HepG2 (cell line): ENCODE data around the gene PGPEP1. TPM values are rescaled to one million over a fixed set of nuclear protein-coding genes. Genes with fewer than 3 reads are reported as not detected.

Source experiments
- ATF4 ChIP-seq, 2 experiments: fragments of 450-650 bp in 1 of 2; sonication (generic) in 1 of 2; formaldehyde crosslinking; IDR thresholded peaks; 2 replicates each; pipeline versions ENCODE4 v1.5.0 to v1.8.0; 2020 to 2022; ENCODE audit warnings: mild to moderate bottlenecking in 1 of 2, missing genetic modification reagents in 1 of 2
- CERS6 ChIP-seq: sonication (generic); formaldehyde crosslinking; IDR thresholded peaks from 2 replicates; pipeline ENCODE4 v1.5.0; 2020; ENCODE audit warnings: missing genetic modification reagents
- FOXA1 ChIP-seq, 2 experiments: fragments of 450-650 bp in 1 of 2; sonication (generic) in 1 of 2; formaldehyde crosslinking in 1 of 2; IDR thresholded peaks; 2 replicates each; pipeline versions ENCODE4 v1.4.0 to v1.6.1; 2016 to 2020; ENCODE audit warnings: missing genetic modification reagents in 1 of 2
- KDM5A ChIP-seq: fragments of 200-600 bp; sonication (generic); IDR thresholded peaks from 2 replicates; pipeline ENCODE4 v1.7.0; 2018; ENCODE audit warnings: antibody characterized with exemption, mild to moderate bottlenecking, low read length, borderline replicate concordance
- NFAT5 ChIP-seq: sonication (generic); formaldehyde crosslinking; IDR thresholded peaks from 2 replicates; pipeline ENCODE4 v1.4.0; 2020; ENCODE audit warnings: missing genetic modification reagents
- NR2F2 ChIP-seq: IDR thresholded peaks from 2 replicates; pipeline ENCODE4 v1.6.1; 2012; ENCODE audit warnings: low read depth, inconsistent platforms, borderline replicate concordance
- PITX1 ChIP-seq: sonication (generic); formaldehyde crosslinking; IDR thresholded peaks from 2 replicates; pipeline ENCODE4 v1.5.1; 2020; ENCODE audit warnings: mild to moderate bottlenecking, missing genetic modification reagents
- PTBP1 ChIP-seq: fragments of 200-400 bp; formaldehyde crosslinking; IDR thresholded peaks from 2 replicates; pipeline ENCODE4 v1.6.1; 2018; ENCODE audit warnings: low read length, low read depth; ENCODE audit not compliant: poor library complexity, severe bottlenecking
- SIN3B ChIP-seq: fragments of 150-350 bp; IDR thresholded peaks from 2 replicates; pipeline ENCODE4 v1.6.1; 2014; ENCODE audit warnings: low read length
- SOX5 ChIP-seq: IDR thresholded peaks from 2 replicates; pipeline ENCODE4 v1.6.1; 2016; ENCODE audit warnings: borderline replicate concordance
- SSRP1 ChIP-seq: IDR thresholded peaks from 2 replicates; pipeline ENCODE4 v1.6.1; 2016; ENCODE audit warnings: control low read depth
- ZBTB34 ChIP-seq: sonication (generic); formaldehyde crosslinking; IDR thresholded peaks from 2 replicates; pipeline ENCODE4 v1.8.0; 2022; ENCODE audit warnings: mild to moderate bottlenecking, missing genetic modification reagents
- ZIK1 ChIP-seq: sonication (generic); formaldehyde crosslinking; IDR thresholded peaks from 2 replicates; pipeline ENCODE4 v1.5.0; 2020; ENCODE audit warnings: mild to moderate bottlenecking, low read depth, missing genetic modification reagents, borderline replicate concordance
- ZNF275 ChIP-seq: sonication (generic); formaldehyde crosslinking; IDR thresholded peaks from 2 replicates; pipeline ENCODE4 v1.8.0; 2022; ENCODE audit warnings: missing genetic modification reagents, mild to moderate bottlenecking, inconsistent platforms, borderline replicate concordance
- ZNF607 ChIP-seq: sonication (generic); formaldehyde crosslinking; IDR thresholded peaks from 2 replicates; pipeline ENCODE4 v1.5.1; 2020; ENCODE audit warnings: missing genetic modification reagents, mild to moderate bottlenecking, borderline replicate concordance
- ZNF740 ChIP-seq: sonication (generic); formaldehyde crosslinking; IDR thresholded peaks from 2 replicates; pipeline ENCODE4 v1.4.0; 2020; ENCODE audit warnings: missing genetic modification reagents
- ZNF766 ChIP-seq: sonication (generic); formaldehyde crosslinking; IDR thresholded peaks from 2 replicates; pipeline ENCODE4 v1.5.0; 2020; ENCODE audit warnings: missing genetic modification reagents, borderline replicate concordance
- polyA plus RNA-seq, 8 experiments: library from polyadenylated mRNA; depleted of rRNA in 3 of 8; stranded (reverse) in 7 of 8; unstranded in 1 of 8; fragments of >200 nt; fragmentation: Illumina TruSeq in 4 of 8; extraction: Trizol in 4 of 8; gene quantifications; 2 replicates each; pipeline versions ENCODE4 v1.2.1 to v1.2.3, GENCODE V29; 2011 to 2016; ENCODE audit warnings: low read depth in 4 of 8, missing spikeins in 1 of 8, mixed read lengths in 1 of 8; ENCODE audit not compliant: insufficient read depth in 1 of 8
- total RNA-seq, 5 experiments: library from RNA; depleted of rRNA; stranded (reverse); fragments of >200 nt; fragmentation: Illumina TruSeq; extraction: Trizol; gene quantifications; 2 replicates each; pipeline ENCODE4 v1.2.3, GENCODE V29; 2016; ENCODE audit warnings: low read depth in 1 of 5

PGPEP1 gene
- total and polyA plus RNA-seq, 2 of the 13 experiments (the other 11 are each of a cell fraction or from before 2014, with no cell fraction given) = 53.1 to 56.6 TPM

- TF ChIP-seq NFAT5 (CRISPR knock-in tag) (peak; percentile 94), ZBTB34 (CRISPR knock-in tag) (peak; percentile 83; the same call in 1 of the 2 replicates), SIN3B (no peak), ZNF766 (CRISPR knock-in tag) (peak; percentile 79), ZNF740 (CRISPR knock-in tag) (peak; percentile 64; the same call in 1 of the 2 replicates), KDM5A (no peak), ZIK1 (peak; percentile 88), SOX5 (peak; percentile 12; the same call in 1 of the 2 replicates), ZNF607 (peak; percentile 89), ZNF275 (peak; percentile 76; the same call in 1 of the 2 replicates), CERS6 (no peak), FOXA1 (IDR thresholded peaks at IDR 0.05) (no peak), FOXA1 (CRISPR knock-in tag; IDR thresholded peaks at IDR 0.05) (peak; percentile 19), NR2F2 (no peak), PITX1 (CRISPR knock-in tag) (no peak), ATF4 (CRISPR knock-in tag; IDR thresholded peaks at IDR 0.05) (peak in 1 of 2 experiments; percentile 70; a peak in 2 of 4 replicates), SSRP1 (CRISPR knock-in tag) (peak; percentile 94; the same call in 1 of the 2 replicates), PTBP1 (no peak)
These were observed 47.9 kb downstream of the PGPEP1 start (continued) for GRCh38 chr19:18388100-18388959.
